ENCODE measurements around the gene ARAP2.

ARAP2 gene

DNA sequence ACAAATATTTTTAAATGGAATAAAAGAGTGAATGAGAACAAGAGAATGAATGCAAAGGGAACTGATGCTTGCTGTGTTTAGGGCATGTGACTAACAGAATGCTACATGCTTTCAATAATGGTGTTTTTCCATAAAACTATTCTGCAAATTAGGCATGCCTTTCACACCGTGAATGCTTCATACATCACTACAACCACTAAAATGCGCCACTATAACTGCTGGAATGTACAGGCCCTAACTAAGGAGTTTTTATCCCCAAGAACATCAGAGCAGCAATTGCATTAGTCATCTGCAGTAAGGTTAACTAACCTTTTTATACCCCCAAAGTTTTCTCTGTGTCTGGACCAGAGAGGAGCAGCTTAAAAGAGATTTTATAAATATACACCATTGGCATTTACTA lies 190.4 kb downstream of the ARAP2 start:
- Histone ChIP-seq H3K79me2 (ENCODE audit: insufficient read depth, low read length) (no peaks in the 10 kb centered on the region), H3K4me1 (ENCODE audit: insufficient read depth, low read length, severe bottlenecking) (no peaks in the 10 kb centered on the region), H3K9me2 (ENCODE audit: low read depth, low read length) (no peaks in the 10 kb centered on the region), H3K27ac (ENCODE audit: low read depth, low read length, poor library complexity, severe bottlenecking) (no peak overlapping the region), H3K27me3 (ENCODE audit: insufficient read depth, low read length) (no peaks in the 10 kb centered on the region), H3K9ac (ENCODE audit: low read length) (no peak overlapping the region), H3K36me3 (ENCODE audit: insufficient read depth, low read length) (no peaks in the 10 kb centered on the region), H3K4me2 (ENCODE audit: low read length) (no peak overlapping the region), H3F3A (ENCODE audit: insufficient read depth, low read length) (no peaks in the 10 kb centered on the region), H4K20me1 (ENCODE audit: insufficient read depth, low read length) (no peaks in the 10 kb centered on the region), H3K9me3 (ENCODE audit: low read length) (no peaks in the 10 kb centered on the region), H2AFZ (ENCODE audit: low read length) (no peak overlapping the region), H3K4me3 (ENCODE audit: low read depth, low read length, poor library complexity, severe bottlenecking) (no peak overlapping the region)
- TF ChIP-seq, protein P1, sequence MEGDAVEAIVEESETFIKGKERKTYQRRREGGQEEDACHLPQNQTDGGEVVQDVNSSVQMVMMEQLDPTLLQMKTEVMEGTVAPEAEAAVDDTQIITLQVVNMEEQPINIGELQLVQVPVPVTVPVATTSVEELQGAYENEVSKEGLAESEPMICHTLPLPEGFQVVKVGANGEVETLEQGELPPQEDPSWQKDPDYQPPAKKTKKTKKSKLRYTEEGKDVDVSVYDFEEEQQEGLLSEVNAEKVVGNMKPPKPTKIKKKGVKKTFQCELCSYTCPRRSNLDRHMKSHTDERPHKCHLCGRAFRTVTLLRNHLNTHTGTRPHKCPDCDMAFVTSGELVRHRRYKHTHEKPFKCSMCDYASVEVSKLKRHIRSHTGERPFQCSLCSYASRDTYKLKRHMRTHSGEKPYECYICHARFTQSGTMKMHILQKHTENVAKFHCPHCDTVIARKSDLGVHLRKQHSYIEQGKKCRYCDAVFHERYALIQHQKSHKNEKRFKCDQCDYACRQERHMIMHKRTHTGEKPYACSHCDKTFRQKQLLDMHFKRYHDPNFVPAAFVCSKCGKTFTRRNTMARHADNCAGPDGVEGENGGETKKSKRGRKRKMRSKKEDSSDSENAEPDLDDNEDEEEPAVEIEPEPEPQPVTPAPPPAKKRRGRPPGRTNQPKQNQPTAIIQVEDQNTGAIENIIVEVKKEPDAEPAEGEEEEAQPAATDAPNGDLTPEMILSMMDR (IDR thresholded peaks at IDR 0.05; ENCODE audit: low read length), result no peak
- no peak for TF ChIP-seq EZH2 (IDR thresholded peaks at IDR 0.05; ENCODE audit: borderline replicate concordance, low read length)

DNA sequence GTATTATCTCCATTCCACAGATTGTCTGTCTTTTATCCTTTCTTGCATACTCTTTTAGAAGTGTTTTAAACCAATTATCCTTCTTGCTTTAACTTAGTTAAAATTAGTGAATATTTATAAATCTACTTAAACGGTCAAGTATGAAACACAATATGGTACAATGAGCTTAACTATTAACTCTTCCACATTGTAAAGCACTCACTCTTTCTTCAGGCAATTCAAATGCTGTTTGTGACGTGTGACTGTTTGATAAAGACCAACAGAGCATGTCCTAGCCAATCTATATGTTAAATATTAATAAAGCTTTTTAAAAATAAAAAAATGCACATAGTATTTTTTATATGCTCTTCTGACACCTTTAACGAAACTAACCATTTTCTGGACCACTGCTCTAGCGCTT lies 192.7 kb downstream of the ARAP2 start:
- Histone ChIP-seq H3K9me2 (ENCODE audit: low read depth, low read length) (no peaks in the 10 kb centered on the region), H3F3A (ENCODE audit: insufficient read depth, low read length) (no peaks in the 10 kb centered on the region), H3K27me3 (ENCODE audit: insufficient read depth, low read length) (no peaks in the 10 kb centered on the region), H2AFZ (ENCODE audit: low read length) (no peak overlapping the region), H3K36me3 (ENCODE audit: insufficient read depth, low read length) (no peaks in the 10 kb centered on the region), H3K27ac (ENCODE audit: low read depth, low read length, poor library complexity, severe bottlenecking) (no peak overlapping the region), H4K20me1 (ENCODE audit: insufficient read depth, low read length) (no peaks in the 10 kb centered on the region), H3K4me1 (ENCODE audit: insufficient read depth, low read length, severe bottlenecking) (no peaks in the 10 kb centered on the region), H3K79me2 (ENCODE audit: insufficient read depth, low read length) (no peaks in the 10 kb centered on the region), H3K9ac (ENCODE audit: low read length) (no peak overlapping the region), H3K9me3 (ENCODE audit: low read length) (no peaks in the 10 kb centered on the region), H3K4me3 (ENCODE audit: low read depth, low read length, poor library complexity, severe bottlenecking) (no peak overlapping the region), H3K4me2 (ENCODE audit: low read length) (no peak overlapping the region)
- TF ChIP-seq, protein P1 (IDR thresholded peaks at IDR 0.05; ENCODE audit: low read length), result no peak
- TF ChIP-seq EZH2 (IDR thresholded peaks at IDR 0.05; ENCODE audit: borderline replicate concordance, low read length), result no peak

DNA sequence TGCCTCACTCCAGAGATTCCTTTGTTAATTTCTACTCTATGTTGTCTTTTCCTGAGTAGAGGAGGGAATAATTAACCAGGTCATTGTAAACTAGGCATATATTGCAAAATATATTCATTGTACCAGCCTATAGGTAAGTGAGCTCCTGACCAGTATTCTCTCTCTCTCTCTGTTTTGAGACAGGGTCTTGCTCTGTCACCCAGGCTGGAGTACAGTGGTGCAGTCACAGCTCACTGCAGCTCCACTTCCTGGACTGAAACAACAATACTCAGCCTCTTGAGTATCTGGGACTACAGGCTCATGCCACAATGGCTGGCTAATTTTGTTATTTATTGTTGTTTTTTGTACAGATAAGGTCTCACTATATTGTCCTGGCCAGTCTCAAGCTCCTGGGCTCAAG lies 198.3 kb downstream of the ARAP2 start:
- Histone ChIP-seq H3K4me2 (ENCODE audit: low read length) (no peak overlapping the region), H3K79me2 (ENCODE audit: insufficient read depth, low read length) (no peaks in the 10 kb centered on the region), H3K27ac (ENCODE audit: low read depth, low read length, poor library complexity, severe bottlenecking) (no peak overlapping the region), H4K20me1 (ENCODE audit: insufficient read depth, low read length) (no peaks in the 10 kb centered on the region), H3K4me3 (ENCODE audit: low read depth, low read length, poor library complexity, severe bottlenecking) (no peak overlapping the region), H3K27me3 (ENCODE audit: insufficient read depth, low read length) (no peaks in the 10 kb centered on the region), H2AFZ (ENCODE audit: low read length) (no peak overlapping the region), H3F3A (ENCODE audit: insufficient read depth, low read length) (no peaks in the 10 kb centered on the region), H3K9ac (ENCODE audit: low read length) (no peak overlapping the region), H3K9me2 (ENCODE audit: low read depth, low read length) (no peaks in the 10 kb centered on the region), H3K36me3 (ENCODE audit: insufficient read depth, low read length) (no peaks in the 10 kb centered on the region), H3K4me1 (ENCODE audit: insufficient read depth, low read length, severe bottlenecking) (no peaks in the 10 kb centered on the region), H3K9me3 (ENCODE audit: low read length) (no peaks in the 10 kb centered on the region)
- TF ChIP-seq, protein P1 (IDR thresholded peaks at IDR 0.05; ENCODE audit: low read length), result no peak
- TF ChIP-seq EZH2 (IDR thresholded peaks at IDR 0.05; ENCODE audit: borderline replicate concordance, low read length), result no peak
